ENCODE results near the gene CENPS.
"Not testable (repeated sequence)": the region's sequence is repeated elsewhere in the genome, so short reads cannot be mapped to it uniquely, and the experiment has no call there.

DNA sequence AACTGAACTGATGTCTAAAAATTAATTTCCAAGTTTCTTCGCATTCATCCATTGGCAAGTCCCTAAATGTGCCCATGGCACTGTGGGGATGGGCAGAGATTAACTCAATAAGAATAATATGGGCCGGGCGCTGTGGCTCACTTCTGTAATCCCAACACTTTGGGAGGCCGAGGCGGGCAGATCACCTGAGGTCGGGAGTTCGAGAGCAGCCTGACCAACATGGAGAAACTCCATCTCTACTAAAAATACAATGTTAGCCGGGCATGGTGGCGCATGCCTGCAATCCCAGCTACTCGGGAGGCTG lies 44.0 kb downstream of the CENPS start:
- not testable (repeated sequence) for TF ChIP-seq POLR2A (IDR thresholded peaks at IDR 0.05)
- TF ChIP-seq, protein P1, sequence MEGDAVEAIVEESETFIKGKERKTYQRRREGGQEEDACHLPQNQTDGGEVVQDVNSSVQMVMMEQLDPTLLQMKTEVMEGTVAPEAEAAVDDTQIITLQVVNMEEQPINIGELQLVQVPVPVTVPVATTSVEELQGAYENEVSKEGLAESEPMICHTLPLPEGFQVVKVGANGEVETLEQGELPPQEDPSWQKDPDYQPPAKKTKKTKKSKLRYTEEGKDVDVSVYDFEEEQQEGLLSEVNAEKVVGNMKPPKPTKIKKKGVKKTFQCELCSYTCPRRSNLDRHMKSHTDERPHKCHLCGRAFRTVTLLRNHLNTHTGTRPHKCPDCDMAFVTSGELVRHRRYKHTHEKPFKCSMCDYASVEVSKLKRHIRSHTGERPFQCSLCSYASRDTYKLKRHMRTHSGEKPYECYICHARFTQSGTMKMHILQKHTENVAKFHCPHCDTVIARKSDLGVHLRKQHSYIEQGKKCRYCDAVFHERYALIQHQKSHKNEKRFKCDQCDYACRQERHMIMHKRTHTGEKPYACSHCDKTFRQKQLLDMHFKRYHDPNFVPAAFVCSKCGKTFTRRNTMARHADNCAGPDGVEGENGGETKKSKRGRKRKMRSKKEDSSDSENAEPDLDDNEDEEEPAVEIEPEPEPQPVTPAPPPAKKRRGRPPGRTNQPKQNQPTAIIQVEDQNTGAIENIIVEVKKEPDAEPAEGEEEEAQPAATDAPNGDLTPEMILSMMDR (IDR thresholded peaks at IDR 0.05): not testable (repeated sequence)
